Glutamatergic neuron (in vitro differentiated cells): ENCODE data around the gene SLC6A6. TPM values are rescaled to one million over a fixed set of nuclear protein-coding genes. Genes with fewer than 3 reads are reported as not detected.

Experiments used
- DNase-seq: peaks from one replicate; pipeline ENCODE4 v3.0.0; 2022
- H3K27ac Mint-ChIP-seq: one replicate; pipeline ENCODE4 v1.8.0; 2020; ENCODE audit warnings: mild to moderate bottlenecking, mixed read lengths, inconsistent platforms; ENCODE audit not compliant: unreplicated experiment
- H3K27me3 Mint-ChIP-seq: one replicate; pipeline ENCODE4 v1.8.0; 2020; ENCODE audit warnings: mild to moderate bottlenecking, moderate library complexity, mixed read lengths, inconsistent platforms; ENCODE audit not compliant: unreplicated experiment
- H3K36me3 Mint-ChIP-seq: one replicate; pipeline ENCODE4 v1.8.0; 2020; ENCODE audit warnings: mild to moderate bottlenecking, mixed read lengths, inconsistent platforms; ENCODE audit not compliant: unreplicated experiment
- H3K4me1 Mint-ChIP-seq: one replicate; pipeline ENCODE4 v1.8.0; 2020; ENCODE audit warnings: mild to moderate bottlenecking, low read depth, mixed read lengths, inconsistent platforms; ENCODE audit not compliant: unreplicated experiment
- H3K4me3 Mint-ChIP-seq: one replicate; pipeline ENCODE4 v1.8.0; 2020; ENCODE audit warnings: mild to moderate bottlenecking, mixed read lengths, inconsistent platforms; ENCODE audit not compliant: unreplicated experiment
- H3K9me3 Mint-ChIP-seq: one replicate; pipeline ENCODE4 v1.8.0; 2020; ENCODE audit warnings: mild to moderate bottlenecking, moderate library complexity, mixed read lengths, inconsistent platforms; ENCODE audit not compliant: unreplicated experiment
- total RNA-seq: library from RNA; stranded (reverse); fragmentation: NEBNext Ultra II Directional; extraction: Animal tissue kit (Norgen Biotek cat#: 25700); gene quantifications from one replicate; pipeline ENCODE4 v1.2.1, GENCODE V29; 2021; ENCODE audit not compliant: unreplicated experiment
- TF ChIP-seq, protein P1 (sequence below): fragments of 200-600 bp; sonication (generic); IDR thresholded peaks from one replicate; pipeline ENCODE4 v1.5.0; 2021; ENCODE audit not compliant: partially characterized antibody, unreplicated experiment

Gene SLC6A6
- total RNA-seq, 1 donor from 2014 or later, result 21.9 TPM

DNA sequence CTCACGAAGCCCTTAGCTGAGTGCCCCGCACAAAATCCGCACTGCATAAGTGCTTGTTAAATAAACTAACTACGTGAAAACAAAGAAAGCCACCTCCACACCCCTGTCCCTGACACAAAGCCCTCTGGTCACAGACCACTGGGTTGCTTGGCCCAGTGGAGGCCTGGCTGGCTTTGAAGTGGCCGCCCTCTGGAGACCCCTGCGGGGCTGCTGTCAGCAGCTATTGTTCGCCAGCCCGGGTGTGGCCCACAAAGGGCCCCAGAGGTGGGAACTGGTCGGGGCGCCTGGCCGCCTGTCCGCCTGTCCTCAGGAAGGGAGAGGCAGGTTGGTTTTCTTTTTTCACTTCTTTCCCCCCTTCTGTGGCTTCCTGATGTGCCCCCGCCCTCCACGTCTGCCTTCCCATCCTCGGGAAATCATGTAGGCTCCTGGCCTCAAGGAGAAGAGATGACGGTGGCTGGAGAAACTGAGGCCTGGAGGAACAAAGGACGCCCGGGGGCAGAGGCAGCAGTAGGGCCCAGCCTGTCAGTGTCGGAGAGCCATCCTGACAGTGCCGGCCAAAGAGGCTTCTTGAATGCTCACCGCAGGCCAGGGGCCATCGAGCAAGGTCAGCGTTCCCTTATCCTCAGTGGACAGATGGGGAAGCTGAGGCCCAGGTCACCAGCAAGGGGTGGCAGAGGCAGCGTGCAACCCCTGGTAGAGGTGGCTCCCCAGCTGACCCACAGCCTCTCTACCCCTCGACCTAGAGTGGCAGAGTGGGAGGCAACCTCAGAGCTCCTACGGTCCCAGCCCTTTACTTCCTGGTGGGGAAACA lies 61.1 kb downstream of the SLC6A6 start:
- Mint-ChIP-seq H3K27me3 (peaks cover 3% of the 10 kb centered on the region), H3K36me3 (no peaks in the 10 kb centered on the region), H3K4me1 (no peaks in the 10 kb centered on the region), H3K9me3 (no peaks in the 10 kb centered on the region), H3K27ac (no peak overlapping the region), H3K4me3 (no peak overlapping the region)
- no peak for DNase-seq
- TF ChIP-seq, protein P1, sequence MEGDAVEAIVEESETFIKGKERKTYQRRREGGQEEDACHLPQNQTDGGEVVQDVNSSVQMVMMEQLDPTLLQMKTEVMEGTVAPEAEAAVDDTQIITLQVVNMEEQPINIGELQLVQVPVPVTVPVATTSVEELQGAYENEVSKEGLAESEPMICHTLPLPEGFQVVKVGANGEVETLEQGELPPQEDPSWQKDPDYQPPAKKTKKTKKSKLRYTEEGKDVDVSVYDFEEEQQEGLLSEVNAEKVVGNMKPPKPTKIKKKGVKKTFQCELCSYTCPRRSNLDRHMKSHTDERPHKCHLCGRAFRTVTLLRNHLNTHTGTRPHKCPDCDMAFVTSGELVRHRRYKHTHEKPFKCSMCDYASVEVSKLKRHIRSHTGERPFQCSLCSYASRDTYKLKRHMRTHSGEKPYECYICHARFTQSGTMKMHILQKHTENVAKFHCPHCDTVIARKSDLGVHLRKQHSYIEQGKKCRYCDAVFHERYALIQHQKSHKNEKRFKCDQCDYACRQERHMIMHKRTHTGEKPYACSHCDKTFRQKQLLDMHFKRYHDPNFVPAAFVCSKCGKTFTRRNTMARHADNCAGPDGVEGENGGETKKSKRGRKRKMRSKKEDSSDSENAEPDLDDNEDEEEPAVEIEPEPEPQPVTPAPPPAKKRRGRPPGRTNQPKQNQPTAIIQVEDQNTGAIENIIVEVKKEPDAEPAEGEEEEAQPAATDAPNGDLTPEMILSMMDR, result no peak

DNA sequence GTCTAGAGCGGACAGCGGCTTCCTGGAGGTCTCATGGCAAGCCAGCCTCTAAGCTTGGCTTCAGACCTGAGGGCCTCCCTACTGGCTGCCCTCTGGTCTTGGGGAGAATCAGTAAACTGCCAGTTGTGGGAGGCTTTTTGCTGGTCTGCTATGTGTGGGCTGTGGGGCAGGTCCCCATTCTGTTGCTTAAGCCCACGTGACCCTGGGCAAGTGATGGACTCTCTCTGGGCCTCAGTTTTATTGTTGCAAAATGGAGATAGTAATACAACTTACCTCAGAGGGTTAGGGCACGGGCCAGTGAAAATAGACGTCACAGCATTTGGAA lies 61.7 kb downstream of the SLC6A6 start:
- Mint-ChIP-seq H3K4me3 (no peak overlapping the region), H3K9me3 (no peaks in the 10 kb centered on the region), H3K36me3 (no peaks in the 10 kb centered on the region), H3K4me1 (no peaks in the 10 kb centered on the region), H3K27me3 (peaks cover 3% of the 10 kb centered on the region), H3K27ac (no peak overlapping the region)
- no peak for DNase-seq
- TF ChIP-seq, protein P1, result no peak

DNA sequence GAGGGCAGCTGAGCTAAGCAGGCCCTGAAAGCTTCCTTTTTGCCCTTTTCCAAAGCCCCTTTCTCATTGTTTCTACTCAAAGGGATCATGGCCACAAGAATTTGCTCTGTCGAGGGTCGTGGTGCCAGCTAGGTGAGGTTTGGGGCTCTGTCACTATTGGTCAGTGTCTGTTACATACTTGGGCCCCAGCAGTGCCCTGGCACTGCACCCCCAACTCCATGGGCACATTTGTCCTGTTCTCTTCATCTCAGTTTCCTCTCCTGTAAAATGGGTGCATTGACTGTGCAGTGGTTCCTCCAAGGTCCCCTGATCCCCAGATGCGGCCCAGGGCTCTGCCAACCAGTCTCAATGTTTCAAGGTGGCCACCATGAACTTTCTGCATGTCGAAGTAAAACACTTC lies 62.1 kb downstream of the SLC6A6 start:
- no peak for DNase-seq
- H3K36me3 Mint-ChIP-seq, result no peaks in the 10 kb centered on the region
- no peak overlapping the region for H3K27ac Mint-ChIP-seq

DNA sequence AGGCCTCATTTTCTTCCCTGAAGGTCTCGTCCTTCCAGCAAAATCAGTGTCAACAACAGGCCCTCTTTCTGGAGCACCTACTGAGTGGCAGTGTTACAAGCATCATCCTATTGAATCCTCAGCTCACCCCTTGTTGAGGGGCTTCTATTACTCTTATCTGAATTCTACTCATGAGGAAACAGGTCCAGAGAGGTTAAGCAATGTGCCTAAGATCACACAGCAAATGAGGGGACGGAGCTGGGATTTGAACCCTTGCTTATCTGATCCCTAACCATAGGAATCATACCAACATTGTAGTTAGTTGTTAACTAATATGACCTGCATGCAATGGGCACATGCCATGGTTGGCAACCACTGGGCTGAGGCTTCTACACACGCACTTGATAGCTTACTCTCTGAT lies 63.0 kb downstream of the SLC6A6 start:
- TF ChIP-seq, protein P1, result no peak
- Mint-ChIP-seq H3K27me3 (peaks cover 2% of the 10 kb centered on the region), H3K9me3 (no peaks in the 10 kb centered on the region), H3K4me1 (no peaks in the 10 kb centered on the region), H3K4me3 (no peak overlapping the region), H3K36me3 (no peaks in the 10 kb centered on the region), H3K27ac (no peak overlapping the region)
- no peak for DNase-seq

More for the DNA sequence above, 62.1 kb downstream of the SLC6A6 start:
- Mint-ChIP-seq H3K4me1 (no peaks in the 10 kb centered on the region), H3K27me3 (peaks cover 3% of the 10 kb centered on the region), H3K4me3 (no peak overlapping the region), H3K9me3 (no peaks in the 10 kb centered on the region)
- TF ChIP-seq, protein P1, result no peak

DNA sequence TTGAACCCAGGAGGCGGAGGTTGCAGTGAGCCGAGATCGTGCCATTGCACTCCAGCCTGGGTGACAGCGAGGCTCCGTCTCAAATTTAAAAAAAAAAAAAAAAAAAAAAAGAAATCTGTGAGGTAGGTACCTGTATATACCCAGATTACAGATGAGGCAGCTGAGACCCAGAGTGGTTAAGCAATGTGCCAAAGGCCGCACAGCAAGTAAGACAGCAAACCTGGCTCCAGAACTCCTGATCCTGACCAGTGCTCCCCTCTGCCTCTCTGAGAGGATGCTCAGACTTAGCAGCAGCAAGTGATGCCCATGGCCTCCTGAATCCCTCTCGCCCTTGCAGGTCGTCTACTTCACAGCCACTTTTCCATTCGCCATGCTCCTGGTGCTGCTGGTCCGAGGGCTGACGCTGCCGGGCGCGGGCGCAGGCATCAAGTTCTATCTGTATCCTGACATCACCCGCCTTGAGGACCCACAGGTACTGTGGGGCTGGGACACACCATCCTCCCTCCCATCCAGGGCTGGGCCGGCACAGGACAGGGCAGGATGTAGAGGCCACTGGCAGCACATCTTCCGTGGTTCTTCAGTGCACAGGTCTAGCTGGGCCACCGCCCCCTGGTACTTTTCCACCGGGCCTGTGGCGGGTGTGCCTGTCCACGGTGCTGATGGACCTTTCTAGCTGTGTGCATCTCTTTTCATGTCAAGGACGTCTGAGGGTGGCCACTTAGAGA lies 63.9 kb downstream of the SLC6A6 start:
- H3K36me3 Mint-ChIP-seq, result no peaks in the 10 kb centered on the region
- TF ChIP-seq, protein P1, result no peak
- no peaks in the 10 kb centered on the region for H3K9me3 Mint-ChIP-seq
- no peak overlapping the region for H3K27ac Mint-ChIP-seq
- H3K27me3 Mint-ChIP-seq, result peaks cover 2% of the 10 kb centered on the region
- no peaks in the 10 kb centered on the region for H3K4me1 Mint-ChIP-seq
- no peak overlapping the region for H3K4me3 Mint-ChIP-seq
- DNase-seq, result no peak
